ENCODE results near the gene RASL10A. TPM values are rescaled to one million over a fixed set of nuclear protein-coding genes. Genes with fewer than 3 reads are reported as not detected.

The RASL10A gene
- total RNA-seq, 6 donors from 2014 or later: 1.2 to 33.5 (median 2.0) TPM

DNA sequence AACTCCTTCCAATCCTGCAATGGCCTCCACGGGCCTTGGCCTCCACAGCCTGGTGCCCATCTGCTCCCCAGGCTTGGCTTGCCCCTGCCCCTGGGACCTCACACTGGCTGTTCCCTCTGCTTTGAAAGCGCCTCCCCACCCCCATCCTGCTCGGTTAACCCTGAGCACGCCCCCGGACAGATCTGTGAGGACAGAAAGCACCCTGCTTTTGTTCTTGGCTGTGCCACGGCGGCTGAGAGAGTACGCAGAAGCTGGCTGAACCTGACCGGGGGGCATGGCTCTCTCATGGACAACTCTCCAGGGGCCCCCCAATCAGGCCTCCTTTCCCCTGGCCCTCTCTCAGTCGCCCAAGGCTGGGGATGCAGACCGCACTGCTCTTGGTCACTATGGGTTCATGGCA lies 20.2 kb upstream of the RASL10A start:
- no peaks in the 10 kb centered on the region for H3K4me1 ChIP-seq
- H3K4me3 ChIP-seq: no peak overlapping the region
- no peak overlapping the region for H3K27ac ChIP-seq
- ATAC-seq (ENCODE audit: low FRiP score in 2 of 2): no peak
- no peak for TF ChIP-seq EP300 (IDR thresholded peaks at IDR 0.05)
- TF ChIP-seq, protein P1, sequence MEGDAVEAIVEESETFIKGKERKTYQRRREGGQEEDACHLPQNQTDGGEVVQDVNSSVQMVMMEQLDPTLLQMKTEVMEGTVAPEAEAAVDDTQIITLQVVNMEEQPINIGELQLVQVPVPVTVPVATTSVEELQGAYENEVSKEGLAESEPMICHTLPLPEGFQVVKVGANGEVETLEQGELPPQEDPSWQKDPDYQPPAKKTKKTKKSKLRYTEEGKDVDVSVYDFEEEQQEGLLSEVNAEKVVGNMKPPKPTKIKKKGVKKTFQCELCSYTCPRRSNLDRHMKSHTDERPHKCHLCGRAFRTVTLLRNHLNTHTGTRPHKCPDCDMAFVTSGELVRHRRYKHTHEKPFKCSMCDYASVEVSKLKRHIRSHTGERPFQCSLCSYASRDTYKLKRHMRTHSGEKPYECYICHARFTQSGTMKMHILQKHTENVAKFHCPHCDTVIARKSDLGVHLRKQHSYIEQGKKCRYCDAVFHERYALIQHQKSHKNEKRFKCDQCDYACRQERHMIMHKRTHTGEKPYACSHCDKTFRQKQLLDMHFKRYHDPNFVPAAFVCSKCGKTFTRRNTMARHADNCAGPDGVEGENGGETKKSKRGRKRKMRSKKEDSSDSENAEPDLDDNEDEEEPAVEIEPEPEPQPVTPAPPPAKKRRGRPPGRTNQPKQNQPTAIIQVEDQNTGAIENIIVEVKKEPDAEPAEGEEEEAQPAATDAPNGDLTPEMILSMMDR (IDR thresholded peaks at IDR 0.05): no peak
- TF ChIP-seq POLR2A (IDR thresholded peaks at IDR 0.05): no peak
- TF ChIP-seq POLR2AphosphoS5 (IDR thresholded peaks at IDR 0.05): no peak
- H3K36me3 ChIP-seq: peaks cover 27 to 100% (median 89%) of the 10 kb centered on the region in 4 donors
- no peaks in the 10 kb centered on the region for H3K27me3 ChIP-seq
- no peak for DNase-seq
- H3K9me3 ChIP-seq: no peaks in the 10 kb centered on the region
- 86 to 97% methylated on average over 2 to 11 of the region's 11 CpGs for WGBS, 2 donors

DNA sequence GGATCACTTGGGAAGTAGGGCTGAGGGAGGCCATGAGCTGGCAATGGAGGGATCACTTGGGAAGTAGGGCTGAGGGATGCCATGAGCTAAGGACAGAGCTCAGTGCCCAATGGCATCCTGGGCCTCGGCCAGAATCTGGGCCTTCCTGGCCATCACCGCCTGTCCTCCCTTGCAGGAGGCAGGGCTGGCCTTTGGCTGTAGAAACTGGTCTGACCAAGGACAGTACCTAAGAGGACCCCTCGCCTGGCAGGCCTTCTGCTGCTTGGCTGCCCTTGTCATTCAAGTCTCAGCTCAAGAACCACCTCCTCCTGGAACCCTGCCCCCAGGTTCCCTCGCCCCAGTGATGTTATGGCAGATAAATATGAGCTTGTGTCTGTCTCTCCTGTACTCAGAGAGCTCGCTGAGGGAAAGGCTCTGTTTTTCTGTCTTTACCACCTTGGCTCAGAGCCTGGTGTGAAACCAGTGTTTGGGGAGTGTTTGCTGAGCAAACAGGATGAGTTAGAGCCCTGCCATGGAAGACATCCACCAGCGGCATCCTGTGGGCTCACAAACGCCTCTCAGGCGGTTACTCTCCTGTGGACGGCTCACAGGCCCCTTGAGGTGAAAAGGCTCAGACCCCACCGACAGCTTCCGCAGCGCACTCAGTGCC lies 19.3 kb upstream of the RASL10A start:
- H3K27ac ChIP-seq: no peak overlapping the region
- no peaks in the 10 kb centered on the region for H3K9me3 ChIP-seq
- 91 to 94% methylated on average over 8 to 11 of the region's 12 CpGs for WGBS, 2 donors
- no peaks in the 10 kb centered on the region for H3K4me1 ChIP-seq
- H3K36me3 ChIP-seq: peaks cover 23 to 100% (median 88%) of the 10 kb centered on the region in 4 donors
- no peak overlapping the region for H3K4me3 ChIP-seq
- TF ChIP-seq, protein P1 (IDR thresholded peaks at IDR 0.05): no peak
- no peak for TF ChIP-seq EP300 (IDR thresholded peaks at IDR 0.05)
- no peak for TF ChIP-seq POLR2A (IDR thresholded peaks at IDR 0.05)
- no peak for TF ChIP-seq POLR2AphosphoS5 (IDR thresholded peaks at IDR 0.05)
- no peak for DNase-seq
- H3K27me3 ChIP-seq: no peaks in the 10 kb centered on the region
- ATAC-seq (ENCODE audit: low FRiP score in 2 of 2): no peak

DNA sequence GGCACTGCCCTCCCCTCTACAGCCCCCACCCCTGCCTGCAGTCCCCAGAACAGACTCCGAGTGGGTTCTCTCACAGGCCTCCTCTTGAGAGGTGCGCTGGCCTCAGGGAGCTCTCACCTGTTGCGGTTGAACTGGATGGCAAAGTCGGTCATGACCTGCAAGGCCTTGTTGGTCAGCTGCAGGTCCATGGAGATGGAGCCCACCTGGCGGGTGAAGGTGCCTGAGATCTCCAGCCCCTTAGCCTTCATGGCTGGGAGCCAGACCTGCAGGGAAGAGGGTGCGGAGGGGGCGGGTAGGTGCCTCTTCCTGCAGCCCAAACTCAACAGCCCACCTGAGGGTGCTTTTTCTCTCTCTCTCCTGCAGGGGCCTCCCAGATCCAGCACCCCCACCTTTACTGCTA lies 18.7 kb upstream of the RASL10A start:
- ATAC-seq (ENCODE audit: low FRiP score in 2 of 2) (no peak), DNase-seq (no peak)
- WGBS, 2 donors: 92 to 100% methylated on average over 6 of the region's 7 CpGs
- Histone ChIP-seq H3K27ac (no peak overlapping the region), H3K36me3 (peaks cover 21 to 100% (median 89%) of the 10 kb centered on the region in 4 donors), H3K9me3 (no peaks in the 10 kb centered on the region), H3K27me3 (no peaks in the 10 kb centered on the region), H3K4me1 (no peaks in the 10 kb centered on the region), H3K4me3 (no peak overlapping the region)
- no peak for TF ChIP-seq POLR2A (IDR thresholded peaks at IDR 0.05)
- no peak for TF ChIP-seq POLR2AphosphoS5 (IDR thresholded peaks at IDR 0.05)
- TF ChIP-seq EP300 (IDR thresholded peaks at IDR 0.05): no peak

DNA sequence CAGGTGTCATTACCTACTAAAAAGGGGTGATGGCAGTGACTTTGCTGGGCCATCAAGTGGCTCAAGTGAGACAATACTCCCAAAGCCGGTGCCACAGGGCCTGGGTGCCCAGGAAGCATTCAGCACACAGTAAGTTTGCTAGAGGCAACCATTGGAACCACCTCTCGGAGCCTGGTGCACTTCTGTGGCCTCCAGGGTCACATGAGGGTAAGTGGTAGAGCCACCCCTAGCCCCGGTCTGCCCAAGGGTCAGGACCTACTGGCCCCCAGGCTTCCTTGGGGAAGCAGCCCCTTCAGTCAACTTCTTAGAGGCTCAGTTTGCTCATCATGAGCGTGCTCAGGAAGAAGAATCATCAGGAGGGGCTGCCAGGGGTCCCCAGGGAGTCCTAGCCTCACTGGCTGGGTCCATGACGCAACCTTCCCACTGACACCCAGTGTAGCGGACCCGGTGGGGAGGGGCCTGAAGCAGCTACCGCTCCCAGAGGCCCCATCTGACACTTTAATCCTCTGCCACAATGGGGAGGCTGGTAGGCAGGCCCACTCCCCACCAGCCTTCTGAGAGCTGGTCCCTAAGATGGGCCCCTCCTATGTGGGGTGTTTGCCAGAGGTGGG lies 17.5 kb upstream of the RASL10A start:
- Histone ChIP-seq H3K4me1 (no peaks in the 10 kb centered on the region), H3K4me3 (no peak overlapping the region), H3K36me3 (peaks cover 10 to 100% (median 90%) of the 10 kb centered on the region in 4 donors), H3K27me3 (no peaks in the 10 kb centered on the region), H3K27ac (no peak overlapping the region), H3K9me3 (no peaks in the 10 kb centered on the region)
- no peak for DNase-seq
- no peak for ATAC-seq (ENCODE audit: low FRiP score in 2 of 2)
- no peak for TF ChIP-seq POLR2AphosphoS5 (IDR thresholded peaks at IDR 0.05)
- TF ChIP-seq EP300 (IDR thresholded peaks at IDR 0.05): no peak
- no peak for TF ChIP-seq POLR2A (IDR thresholded peaks at IDR 0.05)
- TF ChIP-seq, protein P1 (IDR thresholded peaks at IDR 0.05): no peak
- WGBS, 2 donors: 96 to 100% methylated on average over 3 to 8 of the region's 8 CpGs

DNA sequence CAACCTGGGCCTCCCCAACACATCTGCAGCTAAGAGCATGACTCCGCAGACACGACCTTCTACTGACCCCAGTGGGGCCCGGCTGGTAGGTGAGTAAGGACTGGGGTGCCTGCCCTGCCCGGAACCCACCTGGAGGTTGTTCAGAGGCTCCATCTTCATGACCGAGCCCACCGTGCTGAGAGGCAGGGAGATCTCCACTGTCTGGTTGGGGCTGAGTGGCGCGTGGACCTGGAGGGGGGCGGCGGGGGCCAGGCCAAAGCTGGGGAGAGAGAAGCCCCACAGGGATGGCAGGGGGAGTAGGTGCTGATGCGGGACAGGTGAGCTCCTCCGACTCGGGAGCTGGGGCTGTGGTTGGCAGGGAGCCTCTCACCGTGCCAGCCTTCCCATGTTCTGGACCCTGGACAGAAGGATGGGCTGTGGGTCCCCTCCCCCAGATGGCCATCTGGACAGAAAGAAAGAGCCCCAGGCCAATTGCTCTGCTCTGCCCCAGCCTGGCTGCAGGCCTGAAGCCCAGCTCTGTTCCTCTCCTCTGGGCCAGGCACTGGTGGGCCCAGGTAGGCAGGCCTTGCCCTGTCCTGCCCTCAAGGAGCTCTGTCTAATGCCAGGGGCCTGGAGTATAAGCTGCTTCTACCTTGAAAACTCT lies 16.3 kb upstream of the RASL10A start:
- TF ChIP-seq POLR2AphosphoS5 (IDR thresholded peaks at IDR 0.05) (no peak), POLR2A (IDR thresholded peaks at IDR 0.05) (no peak), EP300 (IDR thresholded peaks at IDR 0.05) (no peak)
- TF ChIP-seq, protein P1 (IDR thresholded peaks at IDR 0.05): no peak
- DNase-seq (no peak), ATAC-seq (ENCODE audit: low FRiP score in 2 of 2) (no peak)
- H3K27ac ChIP-seq: no peak overlapping the region
- no peaks in the 10 kb centered on the region for H3K4me1 ChIP-seq
- no peaks in the 10 kb centered on the region for H3K9me3 ChIP-seq
- no peak overlapping the region for H3K4me3 ChIP-seq
- 84 to 90% methylated on average over 2 to 14 of the region's 14 CpGs for WGBS, 2 donors
- no peaks in the 10 kb centered on the region for H3K27me3 ChIP-seq
- H3K36me3 ChIP-seq: peaks cover 10 to 99% (median 89%) of the 10 kb centered on the region in 4 donors
